ENCODE data around the gene KRTAP10-4.

Gene KRTAP10-4

GRCh38 chr21:44530221-44530902 is 43.2 kb upstream of the KRTAP10-4 start:
- H3K4me3 ChIP-seq (ENCODE audit: low read depth, low read length) = no peak overlapping the region
- H3K9ac ChIP-seq (ENCODE audit: low read length) = no peak overlapping the region
- H3K9me3 ChIP-seq (ENCODE audit: control insufficient read depth, insufficient read depth, low read depth, low read length) = 0 out of 2 replicates have a peak, but pooled peaks cover 2% of the 10 kb centered on the region
- H3K4me1 ChIP-seq (ENCODE audit: control insufficient read depth, insufficient read depth, low read length) = no peaks in the 10 kb centered on the region
- H3K27me3 ChIP-seq (ENCODE audit: control insufficient read depth, insufficient read depth, low read length) = no peaks in the 10 kb centered on the region
- no peak overlapping the region for H3K27ac ChIP-seq (ENCODE audit: low read depth, low read length)
- no peaks in the 10 kb centered on the region for H3K36me3 ChIP-seq (ENCODE audit: control insufficient read depth, insufficient read depth, low read length)

GRCh38 chr21:44530903-44531605 is 42.5 kb upstream of the KRTAP10-4 start:
- H3K27me3 ChIP-seq (ENCODE audit: control insufficient read depth, insufficient read depth, low read length) = no peaks in the 10 kb centered on the region
- H3K9me3 ChIP-seq (ENCODE audit: control insufficient read depth, insufficient read depth, low read depth, low read length) = 0 out of 2 replicates have a peak, but pooled peaks cover 2% of the 10 kb centered on the region
- no peak overlapping the region for H3K27ac ChIP-seq (ENCODE audit: low read depth, low read length)
- H3K4me3 ChIP-seq (ENCODE audit: low read depth, low read length) = no peak overlapping the region
- H3K4me1 ChIP-seq (ENCODE audit: control insufficient read depth, insufficient read depth, low read length) = no peaks in the 10 kb centered on the region
- no peaks in the 10 kb centered on the region for H3K36me3 ChIP-seq (ENCODE audit: control insufficient read depth, insufficient read depth, low read length)
- H3K9ac ChIP-seq (ENCODE audit: low read length) = no peak overlapping the region

- Histone ChIP-seq H3K4me1 (ENCODE audit: control insufficient read depth, insufficient read depth, low read length) (no peaks in the 10 kb centered on the region), H3K9me3 (ENCODE audit: control insufficient read depth, insufficient read depth, low read depth, low read length) (0 out of 2 replicates have a peak, but pooled peaks cover 2% of the 10 kb centered on the region), H3K9ac (ENCODE audit: low read length) (no peak overlapping the region), H3K27me3 (ENCODE audit: control insufficient read depth, insufficient read depth, low read length) (no peaks in the 10 kb centered on the region), H3K4me3 (ENCODE audit: low read depth, low read length) (no peak overlapping the region), H3K36me3 (ENCODE audit: control insufficient read depth, insufficient read depth, low read length) (no peaks in the 10 kb centered on the region), H3K27ac (ENCODE audit: low read depth, low read length) (no peak overlapping the region)
These were observed 41.6 kb upstream of the KRTAP10-4 start for GRCh38 chr21:44531606-44532564.

- Histone ChIP-seq H3K4me3 (ENCODE audit: low read depth, low read length) (no peak overlapping the region), H3K9ac (ENCODE audit: low read length) (no peak overlapping the region), H3K4me1 (ENCODE audit: control insufficient read depth, insufficient read depth, low read length) (no peaks in the 10 kb centered on the region), H3K36me3 (ENCODE audit: control insufficient read depth, insufficient read depth, low read length) (no peaks in the 10 kb centered on the region), H3K27me3 (ENCODE audit: control insufficient read depth, insufficient read depth, low read length) (no peaks in the 10 kb centered on the region), H3K27ac (ENCODE audit: low read depth, low read length) (no peak overlapping the region), H3K9me3 (ENCODE audit: control insufficient read depth, insufficient read depth, low read depth, low read length) (0 out of 2 replicates have a peak, but pooled peaks cover 2% of the 10 kb centered on the region)
These were observed 40.8 kb upstream of the KRTAP10-4 start for GRCh38 chr21:44532712-44533111.

DNA sequence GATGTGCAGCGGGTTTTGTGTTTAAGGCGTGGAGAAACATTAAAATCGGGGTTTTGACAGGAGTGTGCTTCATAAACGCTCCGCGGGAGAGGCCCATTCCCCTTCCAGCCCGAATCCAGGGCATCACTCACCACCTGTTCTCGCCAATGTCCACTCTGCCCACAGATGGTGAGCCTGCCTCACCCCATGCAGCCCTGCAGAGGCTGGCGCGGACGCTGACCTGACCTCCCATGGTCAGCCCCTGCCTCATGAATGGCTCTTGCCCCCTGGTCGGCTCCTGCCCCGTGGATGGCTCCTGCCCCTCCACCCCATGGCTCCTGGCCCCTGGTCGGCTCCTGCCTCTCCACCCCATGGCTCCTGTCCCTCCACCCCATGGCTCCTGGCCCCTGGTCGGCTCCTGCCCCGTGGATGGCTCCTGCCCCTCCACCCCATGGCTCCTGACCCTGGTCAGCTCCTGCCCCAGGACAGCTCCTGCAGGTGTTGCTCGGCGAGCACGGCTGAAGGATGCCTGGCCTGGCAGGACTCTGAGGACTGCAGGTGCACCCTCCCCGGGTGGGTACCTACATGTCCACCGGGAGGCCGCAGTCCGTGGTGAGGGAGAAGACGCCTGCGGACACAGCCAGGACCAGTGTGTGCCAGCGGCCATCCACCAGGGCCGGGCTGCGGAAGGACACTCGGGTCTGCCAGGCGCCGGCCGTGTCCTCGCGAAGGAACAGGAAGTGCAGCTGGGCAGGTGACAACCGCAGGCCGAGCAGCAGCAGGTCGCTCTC is 40.2 kb upstream of the KRTAP10-4 start:
- Histone ChIP-seq H3K27ac (ENCODE audit: low read depth, low read length) (no peak overlapping the region), H3K36me3 (ENCODE audit: control insufficient read depth, insufficient read depth, low read length) (no peaks in the 10 kb centered on the region), H3K9ac (ENCODE audit: low read length) (no peak overlapping the region), H3K4me3 (ENCODE audit: low read depth, low read length) (no peak overlapping the region), H3K9me3 (ENCODE audit: control insufficient read depth, insufficient read depth, low read depth, low read length) (0 out of 2 replicates have a peak, but pooled peaks cover 2% of the 10 kb centered on the region), H3K27me3 (ENCODE audit: control insufficient read depth, insufficient read depth, low read length) (no peaks in the 10 kb centered on the region), H3K4me1 (ENCODE audit: control insufficient read depth, insufficient read depth, low read length) (no peaks in the 10 kb centered on the region)

DNA sequence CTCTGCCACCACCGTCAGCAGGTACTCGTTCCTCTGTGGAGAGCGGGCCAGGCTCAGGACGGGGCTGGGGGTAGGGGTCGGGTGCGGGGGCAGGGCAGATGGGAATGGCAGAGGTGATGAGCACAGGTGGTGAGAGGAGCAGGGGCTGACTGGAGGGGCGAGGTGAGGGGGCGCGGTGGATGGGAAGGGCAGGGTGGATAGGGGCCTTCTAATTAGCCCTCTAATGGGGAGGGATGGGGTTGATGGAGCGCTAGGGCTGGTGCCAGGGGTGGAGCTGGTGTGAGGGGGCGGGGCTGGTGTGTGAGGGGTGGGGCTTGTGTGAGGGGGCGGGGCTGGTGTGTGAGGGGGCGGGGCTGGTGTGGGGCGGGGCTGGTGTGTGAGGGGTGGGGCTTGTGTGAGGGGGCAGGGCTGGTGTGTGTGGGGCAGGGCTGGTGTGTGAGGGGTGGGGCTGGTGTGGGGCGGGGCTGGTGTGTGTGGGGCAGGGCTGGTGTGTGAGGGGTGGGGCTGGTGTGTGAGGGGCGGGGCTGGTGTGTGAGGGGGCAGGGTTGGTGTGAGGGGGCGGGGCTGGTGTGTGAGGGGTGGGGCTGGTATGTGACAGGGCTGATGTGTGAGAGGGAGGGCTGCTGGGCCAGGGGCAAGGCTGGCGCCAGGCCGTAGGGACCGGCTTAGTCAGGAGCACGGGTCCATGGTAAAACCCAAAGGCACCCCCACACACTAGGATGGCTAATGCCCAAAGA is 39.5 kb upstream of the KRTAP10-4 start:
- Histone ChIP-seq H3K4me1 (ENCODE audit: control insufficient read depth, insufficient read depth, low read length) (no peaks in the 10 kb centered on the region), H3K27me3 (ENCODE audit: control insufficient read depth, insufficient read depth, low read length) (no peaks in the 10 kb centered on the region), H3K36me3 (ENCODE audit: control insufficient read depth, insufficient read depth, low read length) (no peaks in the 10 kb centered on the region), H3K9me3 (ENCODE audit: control insufficient read depth, insufficient read depth, low read depth, low read length) (0 out of 2 replicates have a peak, but pooled peaks cover 2% of the 10 kb centered on the region), H3K27ac (ENCODE audit: low read depth, low read length) (no peak overlapping the region), H3K4me3 (ENCODE audit: low read depth, low read length) (no peak overlapping the region), H3K9ac (ENCODE audit: low read length) (no peak overlapping the region)

DNA sequence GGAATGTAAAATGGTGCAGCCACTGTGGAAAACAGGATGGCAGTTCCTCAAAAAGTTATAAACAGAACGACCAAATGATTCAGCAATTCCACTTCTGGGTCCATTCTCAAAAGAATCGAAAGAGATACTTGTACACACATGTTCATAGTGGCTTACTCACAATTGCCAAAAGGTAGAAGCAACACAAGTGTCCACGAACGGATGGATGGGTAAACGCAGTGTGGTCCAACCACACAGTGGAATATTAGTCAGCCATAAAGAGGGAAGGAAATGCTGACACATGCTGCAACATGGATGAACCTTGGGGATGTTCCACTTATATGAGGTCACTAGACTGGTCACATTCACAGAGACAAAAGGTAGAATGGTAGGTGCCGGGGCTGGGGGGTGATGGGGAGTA is 38.8 kb upstream of the KRTAP10-4 start:
- Histone ChIP-seq H3K36me3 (ENCODE audit: control insufficient read depth, insufficient read depth, low read length) (no peaks in the 10 kb centered on the region), H3K4me1 (ENCODE audit: control insufficient read depth, insufficient read depth, low read length) (no peaks in the 10 kb centered on the region), H3K9me3 (ENCODE audit: control insufficient read depth, insufficient read depth, low read depth, low read length) (0 out of 2 replicates have a peak, but pooled peaks cover 2% of the 10 kb centered on the region), H3K27ac (ENCODE audit: low read depth, low read length) (no peak overlapping the region), H3K4me3 (ENCODE audit: low read depth, low read length) (no peak overlapping the region), H3K27me3 (ENCODE audit: control insufficient read depth, insufficient read depth, low read length) (no peaks in the 10 kb centered on the region), H3K9ac (ENCODE audit: low read length) (no peak overlapping the region)

GRCh38 chr21:44535963-44536362 is 37.6 kb upstream of the KRTAP10-4 start:
- Histone ChIP-seq H3K9me3 (ENCODE audit: control insufficient read depth, insufficient read depth, low read depth, low read length) (0 out of 2 replicates have a peak, but pooled peaks cover 2% of the 10 kb centered on the region), H3K4me3 (ENCODE audit: low read depth, low read length) (no peak overlapping the region), H3K27ac (ENCODE audit: low read depth, low read length) (no peak overlapping the region), H3K9ac (ENCODE audit: low read length) (no peak overlapping the region), H3K4me1 (ENCODE audit: control insufficient read depth, insufficient read depth, low read length) (no peaks in the 10 kb centered on the region), H3K36me3 (ENCODE audit: control insufficient read depth, insufficient read depth, low read length) (no peaks in the 10 kb centered on the region), H3K27me3 (ENCODE audit: control insufficient read depth, insufficient read depth, low read length) (no peaks in the 10 kb centered on the region)

GRCh38 chr21:44537930-44538911 is 35.3 kb upstream of the KRTAP10-4 start:
- no peak overlapping the region for H3K27ac ChIP-seq (ENCODE audit: low read depth, low read length)
- no peak overlapping the region for H3K4me3 ChIP-seq (ENCODE audit: low read depth, low read length)
- no peaks in the 10 kb centered on the region for H3K36me3 ChIP-seq (ENCODE audit: control insufficient read depth, insufficient read depth, low read length)
- H3K9ac ChIP-seq (ENCODE audit: low read length) = no peak overlapping the region
- no peaks in the 10 kb centered on the region for H3K27me3 ChIP-seq (ENCODE audit: control insufficient read depth, insufficient read depth, low read length)
- no peaks in the 10 kb centered on the region for H3K4me1 ChIP-seq (ENCODE audit: control insufficient read depth, insufficient read depth, low read length)
- peaks cover 7% of the 10 kb centered on the region for H3K9me3 ChIP-seq (ENCODE audit: control insufficient read depth, insufficient read depth, low read depth, low read length)
